ENCODE data around the gene FGD5.

The FGD5 gene

DNA sequence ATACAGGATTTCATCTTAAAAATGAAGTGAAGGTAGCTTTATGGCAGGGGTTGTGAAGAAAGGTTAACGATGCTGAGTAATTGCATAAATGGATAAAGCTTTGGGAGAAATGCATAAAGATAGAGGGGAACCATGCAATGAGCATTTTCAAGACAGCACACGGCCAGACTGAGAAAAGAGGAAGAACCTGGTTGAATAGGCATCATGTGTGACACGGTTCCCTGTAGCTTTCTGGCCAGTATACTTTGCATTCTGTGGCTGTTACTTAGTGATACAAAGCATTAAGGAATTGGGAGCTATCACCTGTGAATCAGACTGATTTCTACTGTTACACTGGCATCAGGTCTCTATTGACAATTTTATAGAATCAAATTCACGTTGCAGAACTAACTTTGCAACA is 161.9 kb downstream of the FGD5 start:
- TF ChIP-seq, protein P1, sequence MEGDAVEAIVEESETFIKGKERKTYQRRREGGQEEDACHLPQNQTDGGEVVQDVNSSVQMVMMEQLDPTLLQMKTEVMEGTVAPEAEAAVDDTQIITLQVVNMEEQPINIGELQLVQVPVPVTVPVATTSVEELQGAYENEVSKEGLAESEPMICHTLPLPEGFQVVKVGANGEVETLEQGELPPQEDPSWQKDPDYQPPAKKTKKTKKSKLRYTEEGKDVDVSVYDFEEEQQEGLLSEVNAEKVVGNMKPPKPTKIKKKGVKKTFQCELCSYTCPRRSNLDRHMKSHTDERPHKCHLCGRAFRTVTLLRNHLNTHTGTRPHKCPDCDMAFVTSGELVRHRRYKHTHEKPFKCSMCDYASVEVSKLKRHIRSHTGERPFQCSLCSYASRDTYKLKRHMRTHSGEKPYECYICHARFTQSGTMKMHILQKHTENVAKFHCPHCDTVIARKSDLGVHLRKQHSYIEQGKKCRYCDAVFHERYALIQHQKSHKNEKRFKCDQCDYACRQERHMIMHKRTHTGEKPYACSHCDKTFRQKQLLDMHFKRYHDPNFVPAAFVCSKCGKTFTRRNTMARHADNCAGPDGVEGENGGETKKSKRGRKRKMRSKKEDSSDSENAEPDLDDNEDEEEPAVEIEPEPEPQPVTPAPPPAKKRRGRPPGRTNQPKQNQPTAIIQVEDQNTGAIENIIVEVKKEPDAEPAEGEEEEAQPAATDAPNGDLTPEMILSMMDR (IDR thresholded peaks at IDR 0.05; ENCODE audit: low read length): no peak
- TF ChIP-seq EZH2 (IDR thresholded peaks at IDR 0.05; ENCODE audit: borderline replicate concordance, low read length): no peak
- Histone ChIP-seq H3K9ac (ENCODE audit: low read length) (no peak overlapping the region; the same call in 1 of the 2 replicates), H3K9me2 (ENCODE audit: low read depth, low read length) (no peaks in the 10 kb centered on the region), H4K20me1 (ENCODE audit: insufficient read depth, low read length) (no peaks in the 10 kb centered on the region), H3K36me3 (ENCODE audit: insufficient read depth, low read length) (peaks cover 9% of the 10 kb centered on the region; the same call in 1 of the 2 replicates), H3K9me3 (ENCODE audit: low read length) (peaks cover 6% of the 10 kb centered on the region; the same call in 1 of the 2 replicates), H3F3A (ENCODE audit: insufficient read depth, low read length) (no peaks in the 10 kb centered on the region), H2AFZ (ENCODE audit: low read length) (no peak overlapping the region), H3K27me3 (ENCODE audit: insufficient read depth, low read length) (no peaks in the 10 kb centered on the region), H3K4me3 (ENCODE audit: low read depth, low read length, poor library complexity, severe bottlenecking) (no peak overlapping the region), H3K79me2 (ENCODE audit: insufficient read depth, low read length) (no peaks in the 10 kb centered on the region), H3K4me1 (ENCODE audit: insufficient read depth, low read length, severe bottlenecking) (peaks cover 22% of the 10 kb centered on the region), H3K27ac (ENCODE audit: low read depth, low read length, poor library complexity, severe bottlenecking) (peak overlapping the region; percentile 24), H3K4me2 (ENCODE audit: low read length) (peak overlapping the region; percentile 32; the same call in 1 of the 2 replicates)
